Ovary (tissue), 3 donors: Measurements from ENCODE around the gene SLC24A4.

Source experiments
- EP300 ChIP-seq: sonication (generic); formaldehyde crosslinking; IDR thresholded peaks from one replicate; pipeline ENCODE4 v1.6.1; 2017; ENCODE audit warnings: antibody characterized with exemption
- POLR2A ChIP-seq: fragments of 450-650 bp; IDR thresholded peaks from one replicate; pipeline ENCODE4 v1.6.1; 2017; ENCODE audit warnings: antibody characterized with exemption, mild to moderate bottlenecking, moderate library complexity
- TF ChIP-seq, protein P1 (sequence below), 3 donors: fragments of 450-650 bp in 2 of 3; fragments of 200-600 bp in 1 of 3; IDR thresholded peaks; one replicate each; pipeline versions ENCODE4 v1.5.1 to v1.8.0; 2016 to 2022; ENCODE audit warnings: antibody characterized with exemption in 3 of 3, mild to moderate bottlenecking in 1 of 3
- donor health status: DM: no; HTN: no; CAD: no.

DNA sequence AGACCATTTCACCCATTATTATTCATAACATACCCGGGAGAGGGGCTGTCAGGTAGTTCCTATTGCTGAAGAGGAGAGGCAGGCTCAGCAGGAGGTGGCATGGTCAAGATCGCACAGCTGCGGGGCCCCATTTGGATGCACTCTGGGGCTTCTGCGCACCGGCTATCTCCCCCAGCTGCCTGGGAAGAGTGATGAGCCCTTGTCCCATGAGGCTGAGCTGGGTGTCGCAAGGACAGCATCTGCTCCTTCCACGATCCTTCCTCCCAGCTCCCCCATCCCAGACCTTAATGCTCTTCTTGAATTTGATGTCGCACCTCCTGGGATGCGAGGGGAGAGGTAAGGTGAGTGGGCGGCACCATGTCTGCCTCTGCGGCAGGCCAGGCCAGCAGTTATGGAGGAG, 62.6 kb downstream of the SLC24A4 start:
- TF ChIP-seq, protein P1, sequence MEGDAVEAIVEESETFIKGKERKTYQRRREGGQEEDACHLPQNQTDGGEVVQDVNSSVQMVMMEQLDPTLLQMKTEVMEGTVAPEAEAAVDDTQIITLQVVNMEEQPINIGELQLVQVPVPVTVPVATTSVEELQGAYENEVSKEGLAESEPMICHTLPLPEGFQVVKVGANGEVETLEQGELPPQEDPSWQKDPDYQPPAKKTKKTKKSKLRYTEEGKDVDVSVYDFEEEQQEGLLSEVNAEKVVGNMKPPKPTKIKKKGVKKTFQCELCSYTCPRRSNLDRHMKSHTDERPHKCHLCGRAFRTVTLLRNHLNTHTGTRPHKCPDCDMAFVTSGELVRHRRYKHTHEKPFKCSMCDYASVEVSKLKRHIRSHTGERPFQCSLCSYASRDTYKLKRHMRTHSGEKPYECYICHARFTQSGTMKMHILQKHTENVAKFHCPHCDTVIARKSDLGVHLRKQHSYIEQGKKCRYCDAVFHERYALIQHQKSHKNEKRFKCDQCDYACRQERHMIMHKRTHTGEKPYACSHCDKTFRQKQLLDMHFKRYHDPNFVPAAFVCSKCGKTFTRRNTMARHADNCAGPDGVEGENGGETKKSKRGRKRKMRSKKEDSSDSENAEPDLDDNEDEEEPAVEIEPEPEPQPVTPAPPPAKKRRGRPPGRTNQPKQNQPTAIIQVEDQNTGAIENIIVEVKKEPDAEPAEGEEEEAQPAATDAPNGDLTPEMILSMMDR (IDR thresholded peaks at IDR 0.05), result no peak
- TF ChIP-seq POLR2A (no peak), EP300 (no peak)
